K562 (cell line): ENCODE data around the gene ENO3. TPM values are rescaled to one million over a fixed set of nuclear protein-coding genes. Genes with fewer than 3 reads are reported as not detected.

Experiments
- CBX1 ChIP-seq: sonication (generic); IDR thresholded peaks from 2 replicates; pipeline ENCODE4 v1.6.1; 2016; ENCODE audit warnings: antibody characterized with exemption, low read depth, mild to moderate bottlenecking
- CBX8 ChIP-seq: fragments of 200-600 bp; sonication (generic); IDR thresholded peaks from 2 replicates; pipeline ENCODE4 v1.6.1; 2012; ENCODE audit warnings: borderline replicate concordance, mixed run types, low read depth, mild to moderate bottlenecking, moderate library complexity, mixed read lengths, low read length, control low read depth, inconsistent platforms; ENCODE audit not compliant: poor library complexity, severe bottlenecking; ENCODE audit errors: extremely low read depth
- DPF2 ChIP-seq: fragments of 450-650 bp; IDR thresholded peaks from 2 replicates; pipeline ENCODE4 v1.6.1; 2016
- FOXM1 ChIP-seq, 2 experiments: fragments of 450-650 bp in 1 of 2; sonication (generic) in 1 of 2; formaldehyde crosslinking in 1 of 2; IDR thresholded peaks; 2 replicates each; pipeline versions ENCODE4 v1.6.1 to v1.9.0; 2017 to 2022; ENCODE audit warnings: low read depth in 2 of 2, mild to moderate bottlenecking in 2 of 2, missing genetic modification reagents in 1 of 2, moderate library complexity in 1 of 2
- HLTF ChIP-seq: fragments of 450-650 bp; IDR thresholded peaks from 2 replicates; pipeline ENCODE4 v1.6.1; 2016
- HMG20B ChIP-seq: fragments of 250-450 bp; sonication (Bioruptor Pico); IDR thresholded peaks from 2 replicates; pipeline ENCODE4 v1.5.0; 2021; ENCODE audit warnings: mild to moderate bottlenecking
- KAT7 ChIP-seq: sonication (generic); formaldehyde crosslinking; IDR thresholded peaks from 2 replicates; pipeline ENCODE4 v1.8.0; 2022; ENCODE audit warnings: missing genetic modification reagents, mild to moderate bottlenecking, borderline replicate concordance
- NFIC ChIP-seq: fragments of 450-650 bp; IDR thresholded peaks from 2 replicates; pipeline ENCODE4 v1.6.1; 2017; ENCODE audit warnings: mild to moderate bottlenecking, inconsistent platforms
- NFRKB ChIP-seq: fragments of 450-650 bp; IDR thresholded peaks from 2 replicates; pipeline ENCODE4 v1.6.1; 2016; ENCODE audit warnings: low read depth
- RBBP5 ChIP-seq: fragments of 200-600 bp; sonication (generic); IDR thresholded peaks from 2 replicates; pipeline ENCODE4 v1.6.1; 2012; ENCODE audit warnings: borderline replicate concordance, mild to moderate bottlenecking, low read length, control low read depth, inconsistent platforms; ENCODE audit not compliant: insufficient read depth, poor library complexity, severe bottlenecking
- SP2 ChIP-seq: IDR thresholded peaks from 2 replicates; pipeline ENCODE4 v1.6.1; 2011; ENCODE audit warnings: mild to moderate bottlenecking, low read depth, low read length, moderate library complexity; ENCODE audit not compliant: poor library complexity, severe bottlenecking; ENCODE audit errors: extremely low read depth
- STAT5B ChIP-seq: fragments of 250-450 bp; sonication (Bioruptor Pico); IDR thresholded peaks from 2 replicates; pipeline ENCODE4 v1.8.0; 2021; ENCODE audit warnings: mild to moderate bottlenecking, inconsistent platforms
- TCF7L2 ChIP-seq: fragments of 150-350 bp; IDR thresholded peaks from 2 replicates; pipeline ENCODE4 v1.6.1; 2016; ENCODE audit warnings: low read depth, mild to moderate bottlenecking, low read length, moderate library complexity
- TOE1 ChIP-seq, 2 experiments: fragments of 450-650 bp in 1 of 2; sonication (generic) in 1 of 2; formaldehyde crosslinking in 1 of 2; IDR thresholded peaks; 2 replicates each; pipeline versions ENCODE4 v1.7.1 to v1.8.0; 2016 to 2022; ENCODE audit warnings: borderline replicate concordance in 2 of 2, mild to moderate bottlenecking in 2 of 2, antibody characterized with exemption in 1 of 2, inconsistent platforms in 1 of 2, low read depth in 1 of 2, missing genetic modification reagents in 1 of 2, moderate library complexity in 1 of 2
- ZFX ChIP-seq: sonication (generic); formaldehyde crosslinking; IDR thresholded peaks from 2 replicates; pipeline ENCODE4 v1.8.0; 2022; ENCODE audit warnings: mild to moderate bottlenecking, missing genetic modification reagents, moderate library complexity
- ZNF23 ChIP-seq: fragments of 250-450 bp; sonication (Bioruptor Pico); IDR thresholded peaks from 2 replicates; pipeline ENCODE4 v1.4.0; 2020; ENCODE audit warnings: mild to moderate bottlenecking
- polyA plus RNA-seq, 8 experiments: library from polyadenylated mRNA; depleted of rRNA in 4 of 8; stranded (reverse) in 5 of 8; unstranded in 3 of 8; fragments of >200 nt; fragmentation: Nextera tagmentation in 2 of 8; fragmentation: Illumina TruSeq in 1 of 8; extraction: Ambion mirVana in 2 of 8; extraction: Trizol in 1 of 8; gene quantifications; 2 replicates each; pipeline versions ENCODE4 v1.2.1 to v1.2.3, GENCODE V29; 2011 to 2014; ENCODE audit warnings: inconsistent platforms in 1 of 8, missing spikeins in 1 of 8
- total RNA-seq, 7 experiments: library from RNA; depleted of rRNA in 6 of 7; stranded (reverse); fragments of >200 nt in 6 of 7; fragmentation: Illumina TruSeq in 2 of 7; extraction: Trizol in 2 of 7; gene quantifications; 2 replicates each; pipeline versions ENCODE4 v1.2.1 to v1.2.3, GENCODE V29; 2011 to 2021; ENCODE audit warnings: low replicate concordance in 1 of 7
- TF ChIP-seq, protein P1 (sequence below): fragments of 450-650 bp; IDR thresholded peaks from 2 replicates; pipeline ENCODE4 v1.6.1; 2018; ENCODE audit warnings: mild to moderate bottlenecking, low read depth; ENCODE audit not compliant: partially characterized antibody
- TF ChIP-seq, protein P2 (sequence below): fragments of 450-650 bp; IDR thresholded peaks from 2 replicates; pipeline ENCODE4 v1.6.1; 2017; ENCODE audit warnings: antibody characterized with exemption, mild to moderate bottlenecking

The ENO3 gene
- total and polyA plus RNA-seq, 9 of the 15 experiments (the other 6 are each of a cell fraction or from before 2014, with no cell fraction given), result 5.7 to 17.2 (median 9.9) TPM

DNA sequence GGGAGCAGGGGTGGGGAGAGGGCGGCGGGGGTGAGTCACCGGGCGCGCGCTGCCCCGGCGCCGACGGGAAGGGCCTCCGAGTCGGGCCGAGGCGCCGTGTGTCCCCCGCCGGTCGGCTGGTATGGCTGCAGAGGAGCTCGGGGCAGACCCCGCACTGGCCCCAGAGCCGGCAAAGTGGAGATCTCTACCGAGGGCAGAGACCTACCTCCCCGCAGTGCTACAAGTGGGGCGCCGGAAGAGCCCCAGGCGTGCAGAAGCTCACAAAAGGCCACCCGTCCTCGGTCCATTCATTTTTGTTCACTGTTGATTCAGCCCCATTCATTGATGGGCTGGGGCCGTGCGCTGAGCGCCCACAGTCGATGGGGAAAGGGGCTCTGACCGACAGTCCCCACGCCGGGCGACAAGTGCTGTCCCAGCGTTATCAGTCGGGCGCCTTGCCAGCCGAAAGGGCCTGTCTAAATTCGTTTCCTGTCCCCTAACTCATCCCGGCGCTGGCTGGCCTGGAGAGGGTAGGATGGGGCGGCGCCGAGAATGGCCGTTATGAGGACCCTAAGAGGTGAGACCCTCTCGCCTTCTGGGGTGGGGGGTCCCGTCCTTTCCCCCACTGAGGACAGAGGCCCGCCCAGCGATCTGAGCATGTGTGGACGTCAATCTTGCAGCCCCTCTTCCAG lies 709 bp upstream of the ENO3 start (continued):
- TF ChIP-seq NFIC, result peak; percentile 85
- TF ChIP-seq CBX8, result no peak
- 0 out of 2 replicates have a peak, but pooled peaks have one; percentile 47 for TF ChIP-seq DPF2
- TF ChIP-seq, protein P1, sequence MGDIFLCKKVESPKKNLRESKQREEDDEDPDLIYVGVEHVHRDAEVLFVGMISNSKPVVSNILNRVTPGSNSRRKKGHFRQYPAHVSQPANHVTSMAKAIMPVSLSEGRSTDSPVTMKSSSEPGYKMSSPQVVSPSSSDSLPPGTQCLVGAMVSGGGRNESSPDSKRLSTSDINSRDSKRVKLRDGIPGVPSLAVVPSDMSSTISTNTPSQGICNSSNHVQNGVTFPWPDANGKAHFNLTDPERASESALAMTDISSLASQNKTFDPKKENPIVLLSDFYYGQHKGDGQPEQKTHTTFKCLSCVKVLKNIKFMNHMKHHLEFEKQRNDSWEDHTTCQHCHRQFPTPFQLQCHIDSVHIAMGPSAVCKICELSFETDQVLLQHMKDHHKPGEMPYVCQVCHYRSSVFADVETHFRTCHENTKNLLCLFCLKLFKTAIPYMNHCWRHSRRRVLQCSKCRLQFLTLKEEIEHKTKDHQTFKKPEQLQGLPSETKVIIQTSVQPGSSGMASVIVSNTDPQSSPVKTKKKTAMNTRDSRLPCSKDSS, result no peak
- peak; percentile 80 for TF ChIP-seq ZFX (CRISPR knock-in tag)
- 0 out of 2 replicates have a peak, but pooled peaks have one; percentile 13 for TF ChIP-seq TOE1 (IDR thresholded peaks at IDR 0.05; ENCODE audit: borderline replicate concordance)
- no peak for TF ChIP-seq TOE1 (CRISPR knock-in tag; IDR thresholded peaks at IDR 0.05; ENCODE audit: borderline replicate concordance, low read depth)
- TF ChIP-seq, protein P2, sequence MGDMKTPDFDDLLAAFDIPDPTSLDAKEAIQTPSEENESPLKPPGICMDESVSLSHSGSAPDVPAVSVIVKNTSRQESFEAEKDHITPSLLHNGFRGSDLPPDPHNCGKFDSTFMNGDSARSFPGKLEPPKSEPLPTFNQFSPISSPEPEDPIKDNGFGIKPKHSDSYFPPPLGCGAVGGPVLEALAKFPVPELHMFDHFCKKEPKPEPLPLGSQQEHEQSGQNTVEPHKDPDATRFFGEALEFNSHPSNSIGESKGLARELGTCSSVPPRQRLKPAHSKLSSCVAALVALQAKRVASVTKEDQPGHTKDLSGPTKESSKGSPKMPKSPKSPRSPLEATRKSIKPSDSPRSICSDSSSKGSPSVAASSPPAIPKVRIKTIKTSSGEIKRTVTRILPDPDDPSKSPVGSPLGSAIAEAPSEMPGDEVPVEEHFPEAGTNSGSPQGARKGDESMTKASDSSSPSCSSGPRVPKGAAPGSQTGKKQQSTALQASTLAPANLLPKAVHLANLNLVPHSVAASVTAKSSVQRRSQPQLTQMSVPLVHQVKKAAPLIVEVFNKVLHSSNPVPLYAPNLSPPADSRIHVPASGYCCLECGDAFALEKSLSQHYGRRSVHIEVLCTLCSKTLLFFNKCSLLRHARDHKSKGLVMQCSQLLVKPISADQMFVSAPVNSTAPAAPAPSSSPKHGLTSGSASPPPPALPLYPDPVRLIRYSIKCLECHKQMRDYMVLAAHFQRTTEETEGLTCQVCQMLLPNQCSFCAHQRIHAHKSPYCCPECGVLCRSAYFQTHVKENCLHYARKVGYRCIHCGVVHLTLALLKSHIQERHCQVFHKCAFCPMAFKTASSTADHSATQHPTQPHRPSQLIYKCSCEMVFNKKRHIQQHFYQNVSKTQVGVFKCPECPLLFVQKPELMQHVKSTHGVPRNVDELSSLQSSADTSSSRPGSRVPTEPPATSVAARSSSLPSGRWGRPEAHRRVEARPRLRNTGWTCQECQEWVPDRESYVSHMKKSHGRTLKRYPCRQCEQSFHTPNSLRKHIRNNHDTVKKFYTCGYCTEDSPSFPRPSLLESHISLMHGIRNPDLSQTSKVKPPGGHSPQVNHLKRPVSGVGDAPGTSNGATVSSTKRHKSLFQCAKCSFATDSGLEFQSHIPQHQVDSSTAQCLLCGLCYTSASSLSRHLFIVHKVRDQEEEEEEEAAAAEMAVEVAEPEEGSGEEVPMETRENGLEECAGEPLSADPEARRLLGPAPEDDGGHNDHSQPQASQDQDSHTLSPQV, result 0 out of 2 replicates have a peak, but pooled peaks have one; percentile 15
- no peak for TF ChIP-seq HMG20B (CRISPR knock-in tag)
- 0 out of 2 replicates have a peak, but pooled peaks have one; percentile 35 for TF ChIP-seq KAT7 (CRISPR knock-in tag)
- TF ChIP-seq STAT5B (CRISPR knock-in tag), result no peak
- no peak for TF ChIP-seq TCF7L2
- TF ChIP-seq NFRKB, result peak; percentile 30; the same call in 1 of the 2 replicates
- peak; percentile 27 for TF ChIP-seq RBBP5
- no peak for TF ChIP-seq FOXM1 (IDR thresholded peaks at IDR 0.05; ENCODE audit: low read depth)
- 0 out of 2 replicates have a peak, but pooled peaks have one; percentile 38 for TF ChIP-seq FOXM1 (CRISPR knock-in tag; IDR thresholded peaks at IDR 0.05; ENCODE audit: low read depth)
- TF ChIP-seq ZNF23 (CRISPR knock-in tag), result no peak
- no peak for TF ChIP-seq CBX1
- TF ChIP-seq SP2, result no peak
- no peak for TF ChIP-seq HLTF
